ENCODE results near the gene EML6. TPM values are rescaled to one million over a fixed set of nuclear protein-coding genes. Genes with fewer than 3 reads are reported as not detected.

EML6 gene
- total RNA-seq, 2 donors from 2014 or later, result 0.46 to 10.7 TPM

DNA sequence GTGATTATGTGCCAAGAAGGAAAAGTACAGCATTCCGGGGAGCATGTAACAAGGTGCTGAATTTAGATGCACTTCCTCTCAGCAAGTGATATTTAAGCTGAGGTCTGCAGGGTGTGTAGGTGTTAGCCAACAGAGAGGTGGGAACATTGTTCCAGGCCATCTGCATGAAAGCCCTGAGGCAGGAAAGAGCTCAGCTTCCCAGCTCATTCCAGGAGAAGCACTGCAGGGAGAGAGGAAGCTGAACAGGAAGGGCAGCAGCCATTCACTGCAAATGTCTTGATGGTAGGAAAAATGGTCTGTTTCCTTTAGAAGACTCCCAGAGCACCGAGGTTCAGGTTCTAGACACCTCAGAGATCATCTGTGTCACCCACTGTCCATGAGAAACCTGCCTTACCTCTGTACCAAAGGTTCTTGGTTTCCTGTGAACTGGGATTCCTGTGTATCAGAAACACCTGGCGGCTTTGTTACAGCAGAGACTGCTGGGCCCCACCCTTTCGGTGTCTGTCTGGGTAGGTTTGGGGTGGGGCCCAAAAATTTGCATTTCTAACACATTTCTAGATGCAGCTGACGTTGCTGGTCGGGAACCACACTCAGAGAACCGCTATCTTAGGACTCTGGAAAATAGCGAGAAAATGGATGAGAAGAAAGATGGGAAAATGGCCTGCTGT, 242.8 kb downstream of the EML6 start:
- TF ChIP-seq POLR2AphosphoS5 (IDR thresholded peaks at IDR 0.05) (no peak), POLR2A (IDR thresholded peaks at IDR 0.05) (no peak)
- TF ChIP-seq, protein P1, sequence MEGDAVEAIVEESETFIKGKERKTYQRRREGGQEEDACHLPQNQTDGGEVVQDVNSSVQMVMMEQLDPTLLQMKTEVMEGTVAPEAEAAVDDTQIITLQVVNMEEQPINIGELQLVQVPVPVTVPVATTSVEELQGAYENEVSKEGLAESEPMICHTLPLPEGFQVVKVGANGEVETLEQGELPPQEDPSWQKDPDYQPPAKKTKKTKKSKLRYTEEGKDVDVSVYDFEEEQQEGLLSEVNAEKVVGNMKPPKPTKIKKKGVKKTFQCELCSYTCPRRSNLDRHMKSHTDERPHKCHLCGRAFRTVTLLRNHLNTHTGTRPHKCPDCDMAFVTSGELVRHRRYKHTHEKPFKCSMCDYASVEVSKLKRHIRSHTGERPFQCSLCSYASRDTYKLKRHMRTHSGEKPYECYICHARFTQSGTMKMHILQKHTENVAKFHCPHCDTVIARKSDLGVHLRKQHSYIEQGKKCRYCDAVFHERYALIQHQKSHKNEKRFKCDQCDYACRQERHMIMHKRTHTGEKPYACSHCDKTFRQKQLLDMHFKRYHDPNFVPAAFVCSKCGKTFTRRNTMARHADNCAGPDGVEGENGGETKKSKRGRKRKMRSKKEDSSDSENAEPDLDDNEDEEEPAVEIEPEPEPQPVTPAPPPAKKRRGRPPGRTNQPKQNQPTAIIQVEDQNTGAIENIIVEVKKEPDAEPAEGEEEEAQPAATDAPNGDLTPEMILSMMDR (IDR thresholded peaks at IDR 0.05), result no peak
- no peak for DNase-seq (ENCODE audit: low spot score)
- Histone ChIP-seq H3K4me3 (no peak overlapping the region), H3K9me3 (no peaks in the 10 kb centered on the region), H3K36me3 (no peaks in the 10 kb centered on the region), H3K4me1 (replicated peaks) (peaks cover 3% of the 10 kb centered on the region), H3K27ac (no peak overlapping the region), H3K27me3 (replicated peaks; ENCODE audit: insufficient read depth) (no peaks in the 10 kb centered on the region)
- intact Hi-C loops (cut with DNase I), result no loop called here
- WGBS, result 82% methylated on average over 8 of the region's 8 CpGs

DNA sequence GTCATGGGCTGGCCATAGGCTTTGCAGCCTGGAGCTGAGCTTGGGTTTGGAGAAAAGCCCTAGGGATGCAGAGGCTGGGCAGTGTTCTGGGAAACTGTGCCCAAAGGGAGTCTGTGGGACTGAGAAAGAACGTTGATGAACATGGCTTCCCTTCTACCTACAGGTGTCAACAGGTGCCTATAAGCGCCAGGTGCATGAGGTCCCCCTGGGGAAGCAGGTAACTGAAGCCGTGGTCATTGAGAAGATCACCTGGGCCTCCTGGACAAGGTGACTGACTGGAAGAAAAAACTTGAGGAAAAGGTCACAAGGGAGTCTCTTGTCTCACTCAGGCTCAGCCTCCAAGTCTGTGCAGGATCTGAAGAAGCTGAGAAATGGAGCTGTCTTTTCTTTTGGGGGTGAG, 243.4 kb downstream of the EML6 start:
- Histone ChIP-seq H3K9me3 (no peaks in the 10 kb centered on the region), H3K27ac (no peak overlapping the region), H3K27me3 (replicated peaks; ENCODE audit: insufficient read depth) (no peaks in the 10 kb centered on the region), H3K4me3 (no peak overlapping the region), H3K4me1 (replicated peaks) (peaks cover 3% of the 10 kb centered on the region), H3K36me3 (no peaks in the 10 kb centered on the region)
- 94% methylated on average over 3 of the region's 3 CpGs for WGBS
- DNase-seq (ENCODE audit: low spot score), result no peak
- intact Hi-C loops (cut with DNase I), result no loop called here
- TF ChIP-seq, protein P1 (IDR thresholded peaks at IDR 0.05), result no peak
- TF ChIP-seq POLR2A (IDR thresholded peaks at IDR 0.05) (no peak), POLR2AphosphoS5 (IDR thresholded peaks at IDR 0.05) (no peak)

GRCh38 chr2:54967269-54967668, 243.8 kb downstream of the EML6 start:
- intact Hi-C loops (cut with DNase I), result no loop called here
- H3K4me3 ChIP-seq, result no peak overlapping the region
- 76% methylated on average over 4 of the region's 4 CpGs for WGBS
- peaks cover 3% of the 10 kb centered on the region for H3K4me1 ChIP-seq (replicated peaks)
- no peaks in the 10 kb centered on the region for H3K36me3 ChIP-seq
- H3K27me3 ChIP-seq (replicated peaks; ENCODE audit: insufficient read depth), result no peaks in the 10 kb centered on the region
- TF ChIP-seq POLR2AphosphoS5 (IDR thresholded peaks at IDR 0.05), result no peak
- TF ChIP-seq, protein P1 (IDR thresholded peaks at IDR 0.05), result no peak
- TF ChIP-seq POLR2A (IDR thresholded peaks at IDR 0.05), result no peak
- H3K9me3 ChIP-seq, result no peaks in the 10 kb centered on the region
- H3K27ac ChIP-seq, result no peak overlapping the region
- no peak for DNase-seq (ENCODE audit: low spot score)

DNA sequence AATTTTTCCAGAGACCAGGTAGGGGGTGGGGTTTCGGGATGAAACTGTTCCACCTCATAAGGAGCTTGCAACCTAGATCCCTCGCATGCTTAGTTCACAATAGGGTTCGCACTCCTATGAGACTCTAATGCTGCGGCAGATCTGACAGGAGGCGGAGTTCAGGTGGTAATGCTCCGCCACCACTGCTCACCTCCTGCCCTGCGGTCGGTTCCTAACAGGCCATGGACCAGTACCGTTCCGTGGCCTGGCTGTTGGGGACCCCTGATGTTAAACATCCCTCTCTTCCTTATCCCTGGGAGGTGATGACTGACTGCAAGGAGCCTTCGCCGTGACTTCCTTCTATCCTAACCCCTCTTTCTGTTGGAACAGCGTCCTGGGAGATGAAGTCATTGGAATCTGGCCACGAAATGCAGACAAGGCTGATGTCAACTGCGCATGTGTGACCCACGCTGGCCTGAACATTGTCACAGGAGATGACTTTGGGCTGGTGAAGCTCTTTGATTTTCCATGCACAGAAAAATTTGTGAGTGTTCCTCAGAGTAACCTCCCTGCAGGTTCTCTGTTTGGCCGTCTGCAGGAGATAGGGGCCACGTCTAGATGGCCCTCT, 244.4 kb downstream of the EML6 start:
- Histone ChIP-seq H3K27me3 (replicated peaks; ENCODE audit: insufficient read depth) (no peaks in the 10 kb centered on the region), H3K36me3 (no peaks in the 10 kb centered on the region), H3K4me3 (no peak overlapping the region), H3K4me1 (replicated peaks) (peaks cover 3% of the 10 kb centered on the region), H3K9me3 (no peaks in the 10 kb centered on the region), H3K27ac (no peak overlapping the region)
- intact Hi-C loops (cut with DNase I), result no loop called here
- DNase-seq (ENCODE audit: low spot score), result no peak
- 97% methylated on average over 18 of the region's 18 CpGs for WGBS
- TF ChIP-seq POLR2A (IDR thresholded peaks at IDR 0.05), result no peak
- TF ChIP-seq POLR2AphosphoS5 (IDR thresholded peaks at IDR 0.05), result no peak
- TF ChIP-seq, protein P1 (IDR thresholded peaks at IDR 0.05), result no peak
